ENCODE results near the gene CDKN3.

- no peak for TF ChIP-seq POLR2A (IDR thresholded peaks at IDR 0.05; ENCODE audit: low read depth, low read length)
- TF ChIP-seq TAF1 (IDR thresholded peaks at IDR 0.05; ENCODE audit: low read depth, low read length): no peak
- TF ChIP-seq POLR2AphosphoS5 (IDR thresholded peaks at IDR 0.05; ENCODE audit: low read depth, low read length): no peak
- no peak for TF ChIP-seq PAX5 (IDR thresholded peaks at IDR 0.05; ENCODE audit: insufficient read depth, low read length, severe bottlenecking)
- TF ChIP-seq POU2F2 (IDR thresholded peaks at IDR 0.05; ENCODE audit: low read depth, low read length): no peak
Observed at GRCh38 chr14:54425068-54425467, 28.3 kb downstream of the CDKN3 start.

Data from GM12891 (cell line).